ENCODE results near the gene CCDC63. TPM values are rescaled to one million over a fixed set of nuclear protein-coding genes. Genes with fewer than 3 reads are reported as not detected.

CCDC63 gene
- total RNA-seq, 1 donor from 2014 or later, result not detected

DNA sequence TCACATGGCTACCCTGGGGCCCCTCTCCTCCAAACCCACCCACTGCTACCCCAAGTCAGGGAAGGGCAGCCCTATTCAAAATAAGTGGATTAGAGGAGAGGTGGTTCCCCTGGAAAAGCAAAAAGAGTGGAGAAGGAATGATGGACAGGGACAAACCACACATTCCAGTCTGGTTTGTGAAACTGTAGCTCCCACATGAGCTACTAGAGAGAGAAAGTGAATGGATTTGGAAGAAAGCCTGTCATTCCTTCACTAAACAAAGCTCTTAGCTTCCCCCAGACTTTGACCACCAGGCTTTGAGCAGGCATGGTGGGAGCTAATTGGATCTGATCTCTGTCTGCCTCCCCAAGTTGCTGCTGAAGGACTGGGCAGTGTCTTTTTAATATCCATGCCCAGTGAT is 28.0 kb downstream of the CCDC63 start:
- no peaks in the 10 kb centered on the region for H3K36me3 ChIP-seq
- H3K4me1 ChIP-seq, result no peaks in the 10 kb centered on the region
- intact Hi-C loops (cut with micrococcal nuclease), result no loop called here
- peaks cover 6% of the 10 kb centered on the region for H3K9me3 ChIP-seq (replicated peaks)
- no peak overlapping the region for H3K27ac ChIP-seq (replicated peaks)
- H3K27me3 ChIP-seq (ENCODE audit: low read depth), result no peaks in the 10 kb centered on the region
- no peak for DNase-seq
- TF ChIP-seq CTCF (IDR thresholded peaks at IDR 0.05; ENCODE audit: borderline replicate concordance), result no peak
- H3K4me3 ChIP-seq, result no peak overlapping the region

DNA sequence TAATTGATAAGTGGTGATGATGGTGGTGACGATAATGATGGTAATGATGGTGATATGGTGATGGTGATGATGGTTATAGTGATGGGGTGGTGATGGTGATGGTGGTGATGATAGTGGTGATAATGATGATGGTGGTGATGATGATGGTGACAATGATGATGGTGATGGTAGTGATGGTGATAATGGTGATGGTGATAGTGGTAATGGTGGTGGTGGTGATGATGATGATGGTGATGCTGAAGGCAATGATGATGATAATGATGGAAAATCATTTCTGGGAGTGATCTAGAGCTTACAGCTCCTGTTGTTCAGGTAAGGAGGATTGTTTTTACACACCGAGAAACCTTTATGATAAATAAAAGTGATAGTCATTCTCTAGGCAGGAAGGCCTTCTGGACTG is 33.9 kb downstream of the CCDC63 start:
- H3K27me3 ChIP-seq (ENCODE audit: low read depth), result no peaks in the 10 kb centered on the region
- no peak overlapping the region for H3K27ac ChIP-seq (replicated peaks)
- DNase-seq, result no peak
- peaks cover 6% of the 10 kb centered on the region for H3K4me1 ChIP-seq
- no peaks in the 10 kb centered on the region for H3K36me3 ChIP-seq
- peaks cover 4% of the 10 kb centered on the region for H3K9me3 ChIP-seq (replicated peaks)
- H3K4me3 ChIP-seq, result no peak overlapping the region
- intact Hi-C loops (cut with micrococcal nuclease), result no loop called here
- TF ChIP-seq CTCF (IDR thresholded peaks at IDR 0.05; ENCODE audit: borderline replicate concordance), result no peak

DNA sequence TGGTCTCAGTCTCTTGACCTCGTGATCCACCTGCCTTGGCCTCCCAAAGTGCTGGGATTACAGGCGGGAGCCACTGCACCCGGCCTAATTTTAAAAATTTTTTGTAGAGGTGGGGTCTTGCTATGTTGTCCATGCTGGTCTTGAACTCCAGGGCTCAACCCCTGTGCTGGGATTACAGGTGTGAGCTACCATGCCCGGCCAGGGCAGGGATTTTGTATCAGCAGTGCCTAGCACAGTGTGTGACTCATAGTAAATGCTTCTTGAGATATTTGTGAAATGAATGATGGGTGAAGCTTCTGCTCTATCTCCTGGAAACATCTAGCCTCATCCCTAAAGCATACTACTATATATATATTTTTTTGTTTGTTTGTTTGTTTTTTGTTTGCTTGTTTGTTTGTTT is 36.5 kb downstream of the CCDC63 start:
- H3K27ac ChIP-seq (replicated peaks), result no peak overlapping the region
- H3K27me3 ChIP-seq (ENCODE audit: low read depth), result no peaks in the 10 kb centered on the region
- no peak for DNase-seq
- peaks cover 9% of the 10 kb centered on the region for H3K4me1 ChIP-seq
- H3K36me3 ChIP-seq, result no peaks in the 10 kb centered on the region
- intact Hi-C loops (cut with micrococcal nuclease), result no loop called here
- H3K4me3 ChIP-seq, result no peak overlapping the region
- peaks cover 4% of the 10 kb centered on the region for H3K9me3 ChIP-seq (replicated peaks)
- no peak for TF ChIP-seq CTCF (IDR thresholded peaks at IDR 0.05; ENCODE audit: borderline replicate concordance)

DNA sequence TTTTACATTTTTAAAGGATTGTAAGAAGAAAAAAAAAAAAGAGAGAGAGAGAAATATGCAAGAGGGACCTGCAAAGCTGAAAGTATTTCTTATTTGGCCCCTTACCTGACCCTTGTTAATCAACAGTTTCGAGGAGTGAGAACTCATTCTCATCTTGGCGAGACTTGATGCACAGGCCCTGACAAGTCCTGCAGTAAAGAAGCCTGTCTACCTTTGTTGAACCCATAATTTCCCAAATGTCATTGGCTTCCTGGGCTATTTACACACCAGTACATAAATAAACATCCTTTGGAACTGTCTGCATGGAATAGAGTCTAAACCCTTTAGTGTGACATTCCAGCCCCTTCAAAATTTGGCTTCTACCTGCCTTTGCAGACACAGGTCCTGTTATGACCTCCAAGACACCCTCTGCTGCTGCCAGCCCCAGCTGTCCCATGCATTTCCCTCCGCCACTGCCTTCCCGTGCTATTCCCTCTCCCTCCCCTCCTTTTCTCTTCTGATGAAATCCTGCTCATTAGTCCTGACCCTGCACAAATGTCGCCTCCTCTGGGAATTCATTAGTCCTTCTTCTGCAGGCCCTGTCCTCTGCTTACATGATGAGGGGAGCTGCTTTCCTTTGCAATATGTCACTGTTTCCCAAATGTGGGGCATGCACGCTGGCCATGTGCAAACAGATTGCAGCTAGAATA is 38.5 kb downstream of the CCDC63 start:
- no peak for TF ChIP-seq CTCF (IDR thresholded peaks at IDR 0.05; ENCODE audit: borderline replicate concordance)
- peaks cover 9% of the 10 kb centered on the region for H3K4me1 ChIP-seq
- H3K4me3 ChIP-seq, result no peak overlapping the region
- H3K27ac ChIP-seq (replicated peaks), result peak overlapping the region; percentile 42
- no peak for DNase-seq
- H3K27me3 ChIP-seq (ENCODE audit: low read depth), result no peaks in the 10 kb centered on the region
- no peaks in the 10 kb centered on the region for H3K9me3 ChIP-seq (replicated peaks)
- H3K36me3 ChIP-seq, result no peaks in the 10 kb centered on the region
- intact Hi-C loops (cut with micrococcal nuclease), result no loop called here

GRCh38 chr12:110888256-110888991 is 41.6 kb downstream of the CCDC63 start:
- Histone ChIP-seq H3K27me3 (ENCODE audit: low read depth) (no peaks in the 10 kb centered on the region), H3K9me3 (replicated peaks) (no peaks in the 10 kb centered on the region), H3K4me3 (peak overlapping the region; percentile 64), H3K27ac (replicated peaks) (peak overlapping the region; percentile 48), H3K4me1 (peaks cover 9% of the 10 kb centered on the region), H3K36me3 (no peaks in the 10 kb centered on the region)
- intact Hi-C loops (cut with micrococcal nuclease), result no loop called here
- no peak for TF ChIP-seq CTCF (IDR thresholded peaks at IDR 0.05; ENCODE audit: borderline replicate concordance)
- DNase-seq, result no peak
